ENCODE results near the gene SPRN.

SPRN gene

DNA sequence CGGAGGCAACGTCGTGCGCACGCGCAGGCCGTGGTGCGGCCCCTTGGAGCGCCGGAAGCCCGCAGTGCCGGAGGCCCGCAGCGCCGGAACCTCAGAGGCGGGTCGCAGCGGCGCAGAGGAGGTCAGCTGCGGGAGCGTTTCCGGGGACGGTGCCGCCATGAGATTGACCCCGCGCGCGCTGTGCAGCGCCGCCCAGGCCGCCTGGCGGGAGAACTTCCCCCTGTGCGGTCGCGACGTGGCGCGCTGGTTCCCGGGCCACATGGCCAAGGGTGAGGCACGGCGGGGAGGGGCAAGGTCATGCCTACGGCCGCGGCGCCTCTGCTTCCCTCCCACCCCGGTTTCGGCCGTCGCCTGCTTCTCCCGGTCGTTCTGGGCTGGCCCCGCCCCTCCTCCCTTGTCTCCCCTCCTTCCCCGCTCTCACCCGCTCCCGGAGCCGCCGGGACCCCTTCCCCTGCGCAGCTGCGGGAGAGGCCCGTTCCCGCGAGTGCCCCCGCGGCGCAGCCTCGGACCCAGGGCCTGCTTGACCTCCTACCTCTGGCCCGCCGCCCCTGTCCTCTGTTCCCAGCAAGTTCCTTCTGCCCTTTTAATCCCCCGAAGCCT lies 30.3 kb downstream of the SPRN start, which contains the start of gene MTG1:
Gene MTG1 (plus strand): TSS at position 94 of the 600 bp plus-strand sequence. CDS start 64 bp downstream, at position 158.
- TF ChIP-seq, protein P1, sequence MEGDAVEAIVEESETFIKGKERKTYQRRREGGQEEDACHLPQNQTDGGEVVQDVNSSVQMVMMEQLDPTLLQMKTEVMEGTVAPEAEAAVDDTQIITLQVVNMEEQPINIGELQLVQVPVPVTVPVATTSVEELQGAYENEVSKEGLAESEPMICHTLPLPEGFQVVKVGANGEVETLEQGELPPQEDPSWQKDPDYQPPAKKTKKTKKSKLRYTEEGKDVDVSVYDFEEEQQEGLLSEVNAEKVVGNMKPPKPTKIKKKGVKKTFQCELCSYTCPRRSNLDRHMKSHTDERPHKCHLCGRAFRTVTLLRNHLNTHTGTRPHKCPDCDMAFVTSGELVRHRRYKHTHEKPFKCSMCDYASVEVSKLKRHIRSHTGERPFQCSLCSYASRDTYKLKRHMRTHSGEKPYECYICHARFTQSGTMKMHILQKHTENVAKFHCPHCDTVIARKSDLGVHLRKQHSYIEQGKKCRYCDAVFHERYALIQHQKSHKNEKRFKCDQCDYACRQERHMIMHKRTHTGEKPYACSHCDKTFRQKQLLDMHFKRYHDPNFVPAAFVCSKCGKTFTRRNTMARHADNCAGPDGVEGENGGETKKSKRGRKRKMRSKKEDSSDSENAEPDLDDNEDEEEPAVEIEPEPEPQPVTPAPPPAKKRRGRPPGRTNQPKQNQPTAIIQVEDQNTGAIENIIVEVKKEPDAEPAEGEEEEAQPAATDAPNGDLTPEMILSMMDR (IDR thresholded peaks at IDR 0.05; ENCODE audit: low read depth, low read length) = no peak
- DNase-seq (ENCODE audit: low read depth in 2 of 2) = peak; percentile 90 to 94
- peak within 1 kb of the TSS; percentile 73 to 75 for H3K4me3 ChIP-seq (replicated peaks in 1 of 2; ENCODE audit: low read depth in 2 of 2, low read length in 2 of 2)

DNA sequence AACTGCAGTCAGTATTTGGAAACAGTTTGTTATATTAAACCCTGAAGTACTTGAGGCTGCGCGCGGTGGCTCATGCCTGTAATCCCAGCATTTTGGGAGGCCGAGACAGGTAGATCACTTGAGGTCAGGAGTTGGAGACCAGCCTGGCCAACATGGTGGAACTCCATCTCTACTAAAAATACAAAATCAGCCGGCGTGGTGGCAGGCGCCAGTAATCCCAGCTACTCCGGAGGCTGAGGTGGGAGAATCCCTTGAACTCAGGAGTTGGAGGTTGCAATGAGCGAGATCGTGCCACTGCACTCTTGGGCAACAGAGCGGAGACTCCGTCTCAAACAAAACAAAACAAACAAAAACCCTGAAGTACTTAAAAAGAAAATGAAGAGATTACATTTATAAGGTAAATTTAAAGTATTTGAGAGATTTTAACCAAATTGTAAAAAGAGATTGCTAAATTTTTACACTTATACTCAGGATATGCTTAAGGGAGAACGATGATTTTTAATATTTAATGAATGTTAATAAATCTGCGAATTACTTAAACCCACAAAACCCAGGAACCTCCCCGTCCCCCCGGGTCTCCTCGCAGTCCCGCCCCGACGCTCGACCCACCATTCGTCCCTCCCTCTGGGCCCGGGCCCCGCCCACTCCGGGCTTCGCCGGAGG lies 30.9 kb downstream of the SPRN start:
- DNase-seq (ENCODE audit: low read depth in 2 of 2) = peak in 1 of 2 donors; percentile 5
- peak overlapping the region; percentile 3 to 75 for H3K4me3 ChIP-seq (replicated peaks in 1 of 2; ENCODE audit: low read depth in 2 of 2, low read length in 2 of 2)
- TF ChIP-seq, protein P1 (IDR thresholded peaks at IDR 0.05; ENCODE audit: low read depth, low read length) = no peak

DNA sequence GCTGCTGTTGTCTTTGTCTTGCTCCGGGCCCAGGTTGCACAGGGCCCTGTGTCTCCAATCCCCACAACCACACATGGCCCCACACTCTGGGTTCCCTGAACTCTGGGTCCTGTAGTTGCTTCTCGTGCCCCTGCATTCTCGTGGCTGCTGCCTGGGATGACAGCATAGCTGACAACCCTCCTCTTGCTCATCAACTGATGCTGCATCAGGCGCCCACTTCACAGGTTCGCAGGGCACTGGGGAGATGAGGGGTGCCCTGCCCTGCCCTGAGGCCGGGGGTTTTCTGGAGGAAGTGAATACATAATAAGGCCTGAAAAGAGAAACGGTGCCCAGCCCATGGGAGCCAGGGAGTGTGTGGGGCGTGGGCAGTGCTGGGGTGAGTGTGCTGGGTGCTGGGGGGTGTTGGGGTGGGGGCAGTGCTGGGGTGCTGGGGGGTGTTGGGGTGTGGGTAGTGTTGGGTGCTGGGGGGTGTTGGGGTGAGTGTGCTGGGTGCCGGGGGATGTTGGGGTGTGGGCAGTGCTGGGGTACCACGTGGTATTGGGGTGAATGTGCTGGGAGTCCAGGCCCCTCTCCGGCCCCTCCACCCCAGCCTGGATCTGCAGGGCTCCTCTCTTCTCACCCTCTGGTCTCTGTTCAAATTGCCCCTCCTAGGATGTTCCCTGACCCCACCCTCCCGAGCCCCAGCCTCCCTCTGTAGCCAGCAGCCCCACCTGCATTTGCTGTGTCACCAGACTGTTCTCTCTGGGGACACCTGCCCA lies 32.5 kb downstream of the SPRN start:
- no peak overlapping the region for H3K4me3 ChIP-seq (replicated peaks in 1 of 2; ENCODE audit: low read depth in 2 of 2, low read length in 2 of 2)
- TF ChIP-seq, protein P1 (IDR thresholded peaks at IDR 0.05; ENCODE audit: low read depth, low read length) = no peak
- no peak for DNase-seq (ENCODE audit: low read depth in 2 of 2)

DNA sequence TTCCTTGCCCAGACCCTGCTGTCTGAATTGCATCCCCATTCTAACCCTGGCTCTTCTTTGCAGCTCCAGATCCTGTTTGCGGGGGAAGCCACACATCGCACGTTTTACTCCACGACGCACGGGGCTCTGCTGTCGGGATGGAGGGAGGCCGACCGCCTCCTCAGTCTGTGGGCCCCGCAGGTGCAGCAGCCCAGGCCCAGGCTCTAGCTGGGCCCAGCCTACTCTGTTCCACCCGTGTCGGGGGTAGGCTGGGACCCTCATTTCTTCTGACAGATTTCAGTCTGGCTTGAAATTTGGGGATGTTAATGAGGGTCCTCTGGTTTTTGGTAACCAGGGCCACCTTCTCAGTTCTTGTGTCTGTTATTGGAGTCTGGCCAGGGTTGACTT lies 33.2 kb downstream of the SPRN start:
- DNase-seq (ENCODE audit: low read depth in 2 of 2) = no peak
- H3K4me3 ChIP-seq (replicated peaks in 1 of 2; ENCODE audit: low read depth in 2 of 2, low read length in 2 of 2) = no peak overlapping the region
- TF ChIP-seq, protein P1 (IDR thresholded peaks at IDR 0.05; ENCODE audit: low read depth, low read length) = no peak

DNA sequence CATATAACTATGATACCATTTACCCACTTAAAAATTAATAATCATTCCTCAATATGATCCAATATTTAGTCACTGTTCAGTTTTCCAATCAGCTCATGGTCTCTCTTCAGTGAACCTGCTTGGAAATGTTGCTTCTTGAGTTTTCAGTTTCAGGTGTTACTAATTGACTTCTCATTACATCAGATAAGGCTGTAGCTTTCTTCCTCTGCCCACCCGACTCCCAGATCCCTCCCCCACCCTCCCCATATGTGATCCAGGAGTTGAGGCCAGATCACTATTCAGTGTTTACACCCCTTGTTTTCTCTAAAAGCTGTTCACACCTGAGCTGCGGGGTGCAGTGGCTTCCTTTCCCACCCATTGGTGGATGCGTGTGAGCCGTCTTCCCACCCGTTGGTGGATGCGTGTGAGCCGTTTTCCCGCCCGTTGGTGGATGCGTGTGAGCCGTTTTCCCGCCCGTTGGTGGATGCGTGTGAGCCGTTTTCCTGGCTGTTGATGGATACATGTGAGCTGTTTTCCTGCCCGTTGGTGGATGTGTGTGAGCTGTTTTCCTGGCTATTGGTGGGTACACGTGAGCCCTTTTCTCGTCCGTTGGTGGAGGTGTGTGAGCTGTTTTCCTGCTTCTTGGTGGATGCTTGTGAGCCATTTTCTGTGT lies 33.7 kb downstream of the SPRN start:
- H3K4me3 ChIP-seq (replicated peaks in 1 of 2; ENCODE audit: low read depth in 2 of 2, low read length in 2 of 2) = no peak overlapping the region
- DNase-seq (ENCODE audit: low read depth in 2 of 2) = no peak
- TF ChIP-seq, protein P1 (IDR thresholded peaks at IDR 0.05; ENCODE audit: low read depth, low read length) = no peak

DNA sequence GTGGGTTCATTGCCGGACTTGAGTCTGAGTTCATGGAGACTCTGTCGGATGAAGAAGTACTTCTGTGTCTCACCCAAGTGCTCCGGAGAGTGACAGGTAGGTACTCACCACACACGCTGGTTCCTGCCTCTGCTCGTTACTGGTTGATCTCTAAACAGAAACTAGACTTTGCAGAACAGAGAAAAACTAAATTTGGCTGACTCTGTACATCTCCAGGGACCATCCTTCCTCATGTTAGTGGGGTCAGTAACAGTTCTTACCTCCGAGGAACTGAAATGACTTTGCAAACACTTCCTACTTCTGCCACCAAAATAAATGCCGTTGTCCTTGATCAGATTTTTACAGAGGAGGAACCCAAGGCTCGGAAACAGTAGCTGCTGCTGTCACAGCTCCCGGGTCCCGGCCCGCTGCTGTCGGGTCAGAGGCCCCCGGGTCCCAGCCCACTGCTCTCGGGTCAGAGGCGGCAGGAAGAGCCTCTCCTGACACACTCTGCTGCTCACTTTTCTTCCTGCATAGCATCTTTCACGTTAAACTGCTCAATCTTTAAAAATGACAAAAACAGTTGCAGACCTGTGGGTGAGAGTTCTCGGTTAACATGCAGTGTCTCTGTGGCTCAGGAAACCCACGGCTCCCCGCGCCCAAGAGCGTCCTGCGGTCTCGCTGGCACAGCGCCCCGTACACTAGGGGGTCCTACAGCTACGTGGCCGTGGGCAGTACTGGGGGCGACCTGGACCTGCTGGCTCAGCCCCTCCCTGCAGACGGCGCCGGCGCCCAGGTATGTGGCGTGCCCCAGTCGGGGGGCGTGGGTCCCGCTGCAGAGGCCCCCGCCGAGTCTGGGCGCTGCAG lies 35.2 kb downstream of the SPRN start:
- DNase-seq (ENCODE audit: low read depth in 2 of 2) = no peak
- TF ChIP-seq, protein P1 (IDR thresholded peaks at IDR 0.05; ENCODE audit: low read depth, low read length) = no peak
- H3K4me3 ChIP-seq (replicated peaks in 1 of 2; ENCODE audit: low read depth in 2 of 2, low read length in 2 of 2) = no peak overlapping the region
